HepG2 (cell line): Measurements from ENCODE around the gene PLEKHG2. TPM values are rescaled to one million over a fixed set of nuclear protein-coding genes. Genes with fewer than 3 reads are reported as not detected.

Source experiments
- AGO1 ChIP-seq: fragments of 200-400 bp; formaldehyde crosslinking; IDR thresholded peaks from 2 replicates; pipeline ENCODE4 v1.6.1; 2017; ENCODE audit warnings: mild to moderate bottlenecking, low read depth, low read length, moderate library complexity; ENCODE audit not compliant: poor library complexity, severe bottlenecking
- ARID3A ChIP-seq: IDR thresholded peaks from 2 replicates; pipeline ENCODE4 v1.6.1; 2012; ENCODE audit warnings: low read depth, low read length, improper control_type of control experiment
- ARNT ChIP-seq: fragments of 450-650 bp; IDR thresholded peaks from 2 replicates; pipeline ENCODE4 v1.6.1; 2017
- ATF3 ChIP-seq: sonication (generic); formaldehyde crosslinking; IDR thresholded peaks from 2 replicates; pipeline ENCODE4 v1.4.0; 2020; ENCODE audit warnings: missing genetic modification reagents
- BRCA1 ChIP-seq: sonication (generic); formaldehyde crosslinking; IDR thresholded peaks from 2 replicates; pipeline ENCODE4 v1.4.0; 2020; ENCODE audit warnings: missing genetic modification reagents
- CC2D1A ChIP-seq: sonication (generic); formaldehyde crosslinking; IDR thresholded peaks from 2 replicates; pipeline ENCODE4 v1.8.1; 2023; ENCODE audit warnings: mild to moderate bottlenecking, missing genetic modification reagents
- HOXA5 ChIP-seq: sonication (generic); formaldehyde crosslinking; IDR thresholded peaks from 2 replicates; pipeline ENCODE4 v1.4.0; 2020; ENCODE audit warnings: missing genetic modification reagents
- HOXA7 ChIP-seq: sonication (generic); formaldehyde crosslinking; IDR thresholded peaks from 2 replicates; pipeline ENCODE4 v1.8.1; 2022; ENCODE audit warnings: mild to moderate bottlenecking, missing genetic modification reagents, moderate library complexity
- MAFK ChIP-seq, 2 experiments: IDR thresholded peaks in 1 of 2; conservative IDR thresholded peaks in 1 of 2; 2 replicates each; pipeline ENCODE4 v1.6.1; 2011; ENCODE audit warnings: improper control_type of control experiment in 2 of 2, low read length in 2 of 2
- MIXL1 ChIP-seq: IDR thresholded peaks from 2 replicates; pipeline ENCODE4 v1.6.1; 2016
- MLX ChIP-seq: IDR thresholded peaks from 2 replicates; pipeline ENCODE4 v1.6.1; 2016
- MTA1 ChIP-seq: sonication (generic); formaldehyde crosslinking; IDR thresholded peaks from 2 replicates; pipeline ENCODE4 v1.4.0; 2020; ENCODE audit warnings: missing genetic modification reagents, mild to moderate bottlenecking, borderline replicate concordance
- NFE2 ChIP-seq: sonication (generic); formaldehyde crosslinking; IDR thresholded peaks from 2 replicates; pipeline ENCODE4 v1.4.0; 2020; ENCODE audit warnings: missing genetic modification reagents
- RARA ChIP-seq: IDR thresholded peaks from 2 replicates; pipeline ENCODE4 v1.6.1; 2016; ENCODE audit warnings: missing genetic modification reagents, missing compliant biosample characterization
- SIX1 ChIP-seq: sonication (generic); formaldehyde crosslinking; IDR thresholded peaks from 2 replicates; pipeline ENCODE4 v1.4.0; 2020; ENCODE audit warnings: missing genetic modification reagents, borderline replicate concordance
- SKI ChIP-seq: fragments of 450-650 bp; IDR thresholded peaks from one replicate; pipeline ENCODE4 v1.6.1; 2018; ENCODE audit warnings: mild to moderate bottlenecking; ENCODE audit not compliant: partially characterized antibody
- SNRNP70 ChIP-seq: fragments of 200-400 bp; formaldehyde crosslinking; IDR thresholded peaks from 2 replicates; pipeline ENCODE4 v1.6.1; 2017; ENCODE audit warnings: mild to moderate bottlenecking, low read depth, low read length, moderate library complexity
- SRSF1 ChIP-seq: fragments of 200-400 bp; formaldehyde crosslinking; optimal IDR thresholded peaks from 2 replicates; pipeline ENCODE3; 2017; ENCODE audit warnings: mild to moderate bottlenecking, low read depth, low read length, moderate library complexity
- ZBTB4 ChIP-seq: sonication (generic); formaldehyde crosslinking; IDR thresholded peaks from 2 replicates; pipeline ENCODE4 v1.4.0; 2020; ENCODE audit warnings: missing genetic modification reagents, mild to moderate bottlenecking, borderline replicate concordance
- ZBTB42 ChIP-seq: sonication (generic); formaldehyde crosslinking; IDR thresholded peaks from 2 replicates; pipeline ENCODE4 v1.5.0; 2020; ENCODE audit warnings: mild to moderate bottlenecking, missing genetic modification reagents
- ZFP91 ChIP-seq: sonication (generic); formaldehyde crosslinking; IDR thresholded peaks from 2 replicates; pipeline ENCODE4 v1.9.0; 2022; ENCODE audit warnings: missing genetic modification reagents, mild to moderate bottlenecking, borderline replicate concordance
- ZFX ChIP-seq: sonication (generic); formaldehyde crosslinking; IDR thresholded peaks from 2 replicates; pipeline ENCODE4 v1.4.0; 2020; ENCODE audit warnings: mild to moderate bottlenecking, low read depth, missing genetic modification reagents, moderate library complexity
- ZNF207 ChIP-seq: fragments of 450-650 bp; IDR thresholded peaks from 2 replicates; pipeline ENCODE4 v1.6.1; 2016; ENCODE audit warnings: antibody characterized with exemption, borderline replicate concordance
- ZSCAN30 ChIP-seq: sonication (generic); formaldehyde crosslinking; IDR thresholded peaks from 2 replicates; pipeline ENCODE4 v1.5.0; 2020; ENCODE audit warnings: mild to moderate bottlenecking, missing genetic modification reagents
- polyA plus RNA-seq, 8 experiments: library from polyadenylated mRNA; depleted of rRNA in 3 of 8; stranded (reverse) in 7 of 8; unstranded in 1 of 8; fragments of >200 nt; fragmentation: Illumina TruSeq in 4 of 8; extraction: Trizol in 4 of 8; gene quantifications; 2 replicates each; pipeline versions ENCODE4 v1.2.1 to v1.2.3, GENCODE V29; 2011 to 2016; ENCODE audit warnings: low read depth in 4 of 8, missing spikeins in 1 of 8, mixed read lengths in 1 of 8; ENCODE audit not compliant: insufficient read depth in 1 of 8
- total RNA-seq, 5 experiments: library from RNA; depleted of rRNA; stranded (reverse); fragments of >200 nt; fragmentation: Illumina TruSeq; extraction: Trizol; gene quantifications; 2 replicates each; pipeline ENCODE4 v1.2.3, GENCODE V29; 2016; ENCODE audit warnings: low read depth in 1 of 5

The PLEKHG2 gene
- total and polyA plus RNA-seq, 2 of the 13 experiments (the other 11 are each of a cell fraction or from before 2014, with no cell fraction given) = 3.6 to 6.8 TPM

- TF ChIP-seq AGO1 = peak; percentile 85
- TF ChIP-seq RARA (CRISPR knock-in tag) = no peak
- no peak for TF ChIP-seq ZSCAN30
- no peak for TF ChIP-seq MIXL1 (CRISPR knock-in tag)
- TF ChIP-seq MLX (CRISPR knock-in tag) = no peak
- TF ChIP-seq SNRNP70 = no peak
- no peak for TF ChIP-seq ZFP91 (CRISPR knock-in tag)
- no peak for TF ChIP-seq HOXA5 (CRISPR knock-in tag)
- TF ChIP-seq ZBTB42 (CRISPR knock-in tag) = no peak
- TF ChIP-seq NFE2 = no peak
- TF ChIP-seq SIX1 = no peak
- no peak for TF ChIP-seq HOXA7
- no peak for TF ChIP-seq CC2D1A
- TF ChIP-seq ZFX (CRISPR knock-in tag) = peak; percentile 12; the same call in 1 of the 2 replicates
- TF ChIP-seq ARID3A = no peak
- peak; percentile 70; the same call in 1 of the 2 replicates for TF ChIP-seq ATF3 (CRISPR knock-in tag)
- no peak for TF ChIP-seq ARNT
- no peak for TF ChIP-seq SRSF1
- no peak for TF ChIP-seq SKI
- TF ChIP-seq MAFK (conservative IDR thresholded peaks at IDR 0.05 in 1 of 2, IDR thresholded peaks at IDR 0.05 in 1 of 2; ENCODE audit: low read length in 2 of 2) = no peak
- TF ChIP-seq MTA1 (CRISPR knock-in tag) = no peak
- TF ChIP-seq ZBTB4 = no peak
- TF ChIP-seq BRCA1 (CRISPR knock-in tag) = no peak
- TF ChIP-seq ZNF207 = no peak
These were observed 3.1 kb upstream of the PLEKHG2 start (continued) for GRCh38 chr19:39409208-39410016.
